ENCODE measurements around the gene DYNLT1. TPM values are rescaled to one million over a fixed set of nuclear protein-coding genes. Genes with fewer than 3 reads are reported as not detected.
"Not testable (repeated sequence)": the region's sequence is repeated elsewhere in the genome, so short reads cannot be mapped to it uniquely, and the experiment has no call there.

DYNLT1 gene
- total RNA-seq, 4 donors from 2014 or later, result 83.9 to 125 (median 113) TPM

GRCh38 chr6:158634695-158635426 is 9.7 kb downstream of the DYNLT1 start:
- Histone ChIP-seq H3K9me3 (no peaks in the 10 kb centered on the region), H3K27me3 (no peaks in the 10 kb centered on the region), H3K4me3 (no peak overlapping the region), H3K27ac (peak overlapping the region in 2 of 4 donors; percentile 6 to 24), H3K4me1 (peaks cover 0 to 39% (median 19%) of the 10 kb centered on the region in 3 donors), H3K36me3 (peaks cover 0 to 57% of the 10 kb centered on the region in 2 donors)
- TF ChIP-seq POLR2AphosphoS5 (IDR thresholded peaks at IDR 0.05), result no peak
- TF ChIP-seq CTCF (IDR thresholded peaks at IDR 0.05), result no peak
- no peak for TF ChIP-seq EP300 (IDR thresholded peaks at IDR 0.05)
- TF ChIP-seq POLR2A (IDR thresholded peaks at IDR 0.05), result no peak
- WGBS, 2 donors (ENCODE audit: low coverage in 1 of 2), result 75 to 78% methylated on average over 4 to 6 of the region's 6 CpGs
- ATAC-seq, result no peak

DNA sequence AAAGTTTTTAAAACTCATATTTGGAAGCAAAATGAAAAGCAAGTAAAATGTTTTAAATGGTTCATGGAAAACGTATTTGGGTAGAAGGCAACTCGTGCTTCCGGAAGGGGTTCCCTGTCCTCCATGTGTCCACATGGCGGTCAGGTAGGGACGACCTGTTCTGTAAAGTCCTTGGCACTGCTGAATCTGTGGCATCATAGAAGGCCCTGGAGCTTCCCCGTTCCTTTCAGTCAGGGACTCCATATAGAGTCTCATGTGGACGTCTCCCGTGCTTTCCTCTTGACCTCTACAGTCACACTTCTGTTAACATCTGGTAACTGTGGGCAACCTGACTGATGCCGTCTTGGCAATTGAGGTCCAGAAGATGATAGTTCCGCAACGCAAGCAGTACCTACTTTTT is 11.4 kb downstream of the DYNLT1 start:
- Histone ChIP-seq H3K9me3 (no peaks in the 10 kb centered on the region), H3K27ac (peak overlapping the region in 2 of 4 donors; percentile 73 to 75), H3K36me3 (peaks cover 0 to 72% of the 10 kb centered on the region in 2 donors), H3K27me3 (no peaks in the 10 kb centered on the region), H3K4me1 (peaks cover 0 to 21% (median 16%) of the 10 kb centered on the region in 3 donors), H3K4me3 (no peak overlapping the region)
- TF ChIP-seq POLR2AphosphoS5 (IDR thresholded peaks at IDR 0.05), result no peak
- no peak for TF ChIP-seq POLR2A (IDR thresholded peaks at IDR 0.05)
- no peak for TF ChIP-seq EP300 (IDR thresholded peaks at IDR 0.05)
- TF ChIP-seq CTCF (IDR thresholded peaks at IDR 0.05), result no peak
- WGBS, 2 donors (ENCODE audit: low coverage in 1 of 2), result 88 to 92% methylated on average over 4 to 11 of the region's 11 CpGs
- no peak for ATAC-seq

DNA sequence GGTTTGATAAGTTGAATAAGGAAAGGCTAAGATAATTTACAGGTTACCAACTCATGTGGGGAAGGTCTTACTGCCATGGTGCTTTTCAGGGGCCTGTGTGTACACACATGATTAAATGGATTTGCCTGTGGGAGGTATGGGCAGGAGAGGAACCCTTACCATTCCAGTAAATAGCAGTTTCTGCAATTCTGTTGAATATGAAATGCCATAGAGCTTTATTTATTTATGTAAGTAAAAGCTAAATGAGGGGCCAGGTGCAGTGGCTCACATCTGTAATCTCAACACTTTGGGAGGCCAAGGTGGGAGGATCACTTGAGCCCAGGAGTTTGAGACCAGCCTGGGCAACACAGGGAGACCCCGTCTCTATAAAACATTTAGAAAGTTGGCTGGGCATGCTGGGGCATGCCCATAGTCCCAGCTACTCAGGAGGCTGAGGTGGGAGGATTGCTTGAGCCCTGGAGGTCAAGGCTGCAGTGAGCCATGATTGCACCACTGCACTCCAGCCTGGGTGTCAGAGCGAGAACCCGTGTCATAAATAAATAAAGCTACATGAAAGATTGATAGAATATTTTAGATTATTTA is 11.9 kb downstream of the DYNLT1 start:
- not testable (repeated sequence) for H3K9me3 ChIP-seq, H3K4me3 ChIP-seq, H3K27me3 ChIP-seq, ATAC-seq
- WGBS, 2 donors (ENCODE audit: low coverage in 1 of 2), result 90 to 92% methylated on average over 3 of the region's 3 CpGs
- H3K36me3 ChIP-seq, result peaks cover 0 to 75% of the 10 kb centered on the region in 2 donors
- peaks cover 0 to 20% (median 16%) of the 10 kb centered on the region in 3 donors for H3K4me1 ChIP-seq
- peak overlapping the region in 3 of 4 donors; percentile 73 to 77 (median 75) for H3K27ac ChIP-seq

- Histone ChIP-seq H3K27me3 (no peaks in the 10 kb centered on the region), H3K27ac (peak overlapping the region in 3 of 4 donors; percentile 73 to 77 (median 75)), H3K36me3 (peaks cover 0 to 75% of the 10 kb centered on the region in 2 donors), H3K4me1 (peaks cover 0 to 20% (median 16%) of the 10 kb centered on the region in 3 donors), H3K4me3 (no peak overlapping the region), H3K9me3 (no peaks in the 10 kb centered on the region)
- peak; percentile 81 for ATAC-seq
- TF ChIP-seq POLR2A (IDR thresholded peaks at IDR 0.05) (no peak), POLR2AphosphoS5 (IDR thresholded peaks at IDR 0.05) (peak; percentile 21)
- WGBS, 2 donors (ENCODE audit: low coverage in 1 of 2), result 24 to 73% methylated on average over 8 to 18 of the region's 19 CpGs
Observed at GRCh38 chr6:158631678-158632537, 12.6 kb downstream of the DYNLT1 start.

DNA sequence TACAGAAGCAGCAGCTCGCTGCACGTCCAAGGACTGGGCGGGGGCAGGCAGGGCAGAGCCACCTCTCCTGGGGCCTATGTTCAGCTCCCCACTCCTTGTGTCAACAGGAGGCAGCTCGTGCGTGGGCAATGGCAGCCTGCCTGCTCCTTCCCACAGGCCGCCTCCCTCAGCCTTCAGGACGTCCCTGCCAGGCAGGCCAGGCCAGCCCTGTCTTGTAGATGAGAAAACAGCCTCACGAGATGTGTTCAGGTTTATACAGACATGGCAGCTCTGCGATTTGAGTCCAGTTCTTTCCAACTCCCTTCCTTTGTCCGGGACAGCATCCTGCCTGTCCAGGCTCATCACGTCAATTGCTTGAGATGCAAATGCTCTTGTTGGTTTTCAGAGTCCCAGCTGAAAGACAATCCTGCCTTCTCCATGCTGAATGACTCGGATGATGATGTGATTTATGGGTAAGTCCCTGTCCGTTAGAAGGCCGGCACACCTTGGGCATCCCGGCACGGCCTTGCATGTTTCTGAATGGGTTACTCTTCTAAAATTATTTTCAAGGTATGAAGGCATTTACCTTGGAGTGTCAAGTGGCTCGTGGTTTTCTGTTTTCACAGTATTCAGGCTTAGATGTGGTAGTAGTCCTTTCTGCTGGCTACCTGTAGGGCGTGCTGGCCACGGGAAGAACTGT is 13.5 kb downstream of the DYNLT1 start:
- 47 to 61% methylated on average over 5 to 14 of the region's 19 CpGs for WGBS, 2 donors (ENCODE audit: low coverage in 1 of 2)
- Histone ChIP-seq H3K9me3 (no peaks in the 10 kb centered on the region), H3K4me3 (no peak overlapping the region), H3K27me3 (no peaks in the 10 kb centered on the region), H3K4me1 (peaks cover 0 to 20% (median 16%) of the 10 kb centered on the region in 3 donors), H3K27ac (peak overlapping the region in 3 of 4 donors; percentile 73 to 77 (median 75)), H3K36me3 (peaks cover 0 to 75% of the 10 kb centered on the region in 2 donors)
- TF ChIP-seq CTCF (IDR thresholded peaks at IDR 0.05), result no peak
- peak; percentile 23 for TF ChIP-seq POLR2AphosphoS5 (IDR thresholded peaks at IDR 0.05)
- peak; percentile 61 for ATAC-seq

Data from gastroesophageal sphincter (tissue), 4 donors.